ENCODE measurements around the gene D2HGDH. TPM values are rescaled to one million over a fixed set of nuclear protein-coding genes. Genes with fewer than 3 reads are reported as not detected.
"Not testable (repeated sequence)": the region's sequence is repeated elsewhere in the genome, so short reads cannot be mapped to it uniquely, and the experiment has no call there.

D2HGDH gene
- total RNA-seq, 1 experiment from 2014 or later = 131 TPM

DNA sequence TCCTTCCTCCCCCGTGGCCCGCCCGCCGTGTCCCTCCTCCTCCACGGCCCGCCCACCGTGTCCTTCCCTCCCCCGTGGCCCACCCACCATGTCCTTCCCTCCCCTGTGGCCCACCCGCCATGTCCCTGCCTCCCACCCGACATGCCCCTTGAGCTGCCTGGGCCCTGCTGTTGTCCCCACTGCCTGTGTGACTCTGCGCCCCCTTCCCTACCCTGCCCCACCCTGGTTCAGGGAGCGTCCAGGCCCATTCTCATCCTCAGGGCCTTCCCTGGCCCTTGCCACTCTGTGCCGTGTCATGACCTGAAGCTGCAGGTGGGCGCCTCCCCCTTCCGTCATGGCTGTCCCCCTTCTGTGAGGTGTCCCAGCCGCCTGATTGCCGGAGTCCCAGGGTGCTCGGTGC, 20.7 kb downstream of the D2HGDH start:
- Histone ChIP-seq H2AFZ (no peak overlapping the region), H4K20me1 (ENCODE audit: insufficient read depth) (peaks cover 10% of the 10 kb centered on the region; the same call in 1 of the 2 replicates), H3K4me3 (no peak overlapping the region), H3K79me2 (ENCODE audit: low read depth) (no peaks in the 10 kb centered on the region), H3K4me2 (no peak overlapping the region), H3K9me2 (ENCODE audit: insufficient read depth) (no peaks in the 10 kb centered on the region), H3K9me3 (ENCODE audit: insufficient read depth, low read depth) (no peaks in the 10 kb centered on the region), H3K27me3 (ENCODE audit: insufficient read depth, low read depth) (no peaks in the 10 kb centered on the region), H3K27ac (no peak overlapping the region), H3F3A (ENCODE audit: insufficient read depth, low read depth) (peaks cover 15% of the 10 kb centered on the region; the same call in 1 of the 2 replicates), H3K4me1 (replicated peaks; ENCODE audit: insufficient read depth) (no peaks in the 10 kb centered on the region), H3K36me3 (ENCODE audit: low read depth) (peaks cover 17% of the 10 kb centered on the region)
- intact Hi-C loops (cut with micrococcal nuclease; ENCODE audit: unreplicated experiment) = no loop called here
- no TSS peak for BruUV-seq (replicated peaks)
- TF ChIP-seq, protein P1, sequence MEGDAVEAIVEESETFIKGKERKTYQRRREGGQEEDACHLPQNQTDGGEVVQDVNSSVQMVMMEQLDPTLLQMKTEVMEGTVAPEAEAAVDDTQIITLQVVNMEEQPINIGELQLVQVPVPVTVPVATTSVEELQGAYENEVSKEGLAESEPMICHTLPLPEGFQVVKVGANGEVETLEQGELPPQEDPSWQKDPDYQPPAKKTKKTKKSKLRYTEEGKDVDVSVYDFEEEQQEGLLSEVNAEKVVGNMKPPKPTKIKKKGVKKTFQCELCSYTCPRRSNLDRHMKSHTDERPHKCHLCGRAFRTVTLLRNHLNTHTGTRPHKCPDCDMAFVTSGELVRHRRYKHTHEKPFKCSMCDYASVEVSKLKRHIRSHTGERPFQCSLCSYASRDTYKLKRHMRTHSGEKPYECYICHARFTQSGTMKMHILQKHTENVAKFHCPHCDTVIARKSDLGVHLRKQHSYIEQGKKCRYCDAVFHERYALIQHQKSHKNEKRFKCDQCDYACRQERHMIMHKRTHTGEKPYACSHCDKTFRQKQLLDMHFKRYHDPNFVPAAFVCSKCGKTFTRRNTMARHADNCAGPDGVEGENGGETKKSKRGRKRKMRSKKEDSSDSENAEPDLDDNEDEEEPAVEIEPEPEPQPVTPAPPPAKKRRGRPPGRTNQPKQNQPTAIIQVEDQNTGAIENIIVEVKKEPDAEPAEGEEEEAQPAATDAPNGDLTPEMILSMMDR (conservative IDR thresholded peaks at IDR 0.05) = no peak
- TF ChIP-seq EZH2 (IDR thresholded peaks at IDR 0.05; ENCODE audit: low read depth) = no peak
- ChIA-PET POLR2A (ENCODE audit: unreplicated experiment) (no interaction called here), CTCF (no interaction called here)
- no peak for DNase-seq

DNA sequence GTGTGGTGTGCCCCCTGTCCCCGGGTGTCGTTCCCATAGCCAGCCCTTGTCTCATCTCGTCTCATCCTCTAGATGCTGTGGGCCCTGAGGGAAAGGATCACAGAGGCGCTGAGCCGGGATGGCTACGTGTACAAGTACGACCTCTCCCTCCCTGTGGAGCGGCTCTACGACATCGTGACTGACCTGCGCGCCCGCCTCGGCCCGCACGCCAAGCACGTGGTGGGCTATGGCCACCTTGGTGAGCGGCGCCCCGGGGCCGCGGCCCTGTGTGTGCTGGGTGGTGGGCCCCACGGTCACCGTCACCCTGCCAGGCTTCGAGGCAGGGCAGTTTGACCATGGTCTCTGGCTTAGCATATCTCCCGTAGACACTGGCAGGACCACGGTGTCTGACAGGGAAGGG, 21.3 kb downstream of the D2HGDH start:
- Histone ChIP-seq H2AFZ (no peak overlapping the region), H3K4me1 (replicated peaks; ENCODE audit: insufficient read depth) (no peaks in the 10 kb centered on the region), H3K27me3 (ENCODE audit: insufficient read depth, low read depth) (no peaks in the 10 kb centered on the region), H3K79me2 (ENCODE audit: low read depth) (no peaks in the 10 kb centered on the region), H3K4me3 (no peak overlapping the region), H3K36me3 (ENCODE audit: low read depth) (peaks cover 17% of the 10 kb centered on the region), H3K9me3 (ENCODE audit: insufficient read depth, low read depth) (no peaks in the 10 kb centered on the region), H4K20me1 (ENCODE audit: insufficient read depth) (peaks cover 10% of the 10 kb centered on the region; the same call in 1 of the 2 replicates), H3K4me2 (no peak overlapping the region), H3F3A (ENCODE audit: insufficient read depth, low read depth) (peaks cover 15% of the 10 kb centered on the region; the same call in 1 of the 2 replicates), H3K9me2 (ENCODE audit: insufficient read depth) (no peaks in the 10 kb centered on the region), H3K27ac (no peak overlapping the region)
- CTCF ChIA-PET = no interaction called here
- no TSS peak for BruUV-seq (replicated peaks)
- no peak for DNase-seq
- POLR2A ChIA-PET (ENCODE audit: unreplicated experiment) = no interaction called here
- no peak for TF ChIP-seq EZH2 (IDR thresholded peaks at IDR 0.05; ENCODE audit: low read depth)
- TF ChIP-seq, protein P1 (conservative IDR thresholded peaks at IDR 0.05) = no peak
- intact Hi-C loops (cut with micrococcal nuclease; ENCODE audit: unreplicated experiment) = no loop called here

DNA sequence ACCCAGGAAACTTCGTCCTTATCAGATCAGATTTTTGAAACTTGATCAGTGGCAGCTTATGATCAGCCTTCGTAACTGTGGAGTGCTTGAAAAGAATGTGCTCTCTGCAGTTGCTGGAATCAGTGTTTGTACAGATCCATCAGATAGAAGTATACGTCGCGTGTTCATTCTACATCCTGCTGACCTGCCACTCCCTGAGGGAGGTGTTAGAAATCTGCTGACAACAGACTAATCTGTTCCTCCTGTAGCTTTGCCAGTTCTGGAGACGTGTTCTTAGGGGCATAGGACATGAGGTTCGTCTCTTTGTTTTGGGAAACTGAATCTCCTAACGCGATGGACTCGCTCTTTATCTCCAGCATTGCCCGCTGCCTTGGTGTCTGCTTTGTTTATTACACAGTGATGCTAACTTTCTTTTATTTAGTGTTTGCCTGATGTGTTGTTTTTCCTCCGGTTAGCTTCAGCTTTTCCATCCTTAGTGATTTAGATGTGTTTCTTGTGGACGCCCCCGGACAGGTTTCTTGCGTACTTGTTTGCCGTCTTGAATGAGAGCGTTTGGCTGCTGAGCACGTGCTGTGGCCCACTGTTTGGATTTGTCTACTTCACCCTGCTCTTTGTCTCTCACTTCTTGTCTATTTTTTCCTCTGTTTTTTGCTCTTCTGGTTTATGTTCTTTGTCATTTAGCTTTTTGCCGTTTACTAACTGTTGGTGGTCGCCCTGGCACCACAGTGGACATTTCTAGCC, 24.8 kb downstream of the D2HGDH start:
- Histone ChIP-seq H3K79me2 (ENCODE audit: low read depth) (no peaks in the 10 kb centered on the region), H3K27me3 (ENCODE audit: insufficient read depth, low read depth) (no peaks in the 10 kb centered on the region), H3K4me3 (no peak overlapping the region), H4K20me1 (ENCODE audit: insufficient read depth) (peaks cover 32% of the 10 kb centered on the region), H2AFZ (no peak overlapping the region), H3K4me1 (replicated peaks; ENCODE audit: insufficient read depth) (no peaks in the 10 kb centered on the region), H3K36me3 (ENCODE audit: low read depth) (peaks cover 17% of the 10 kb centered on the region), H3K4me2 (no peak overlapping the region), H3F3A (ENCODE audit: insufficient read depth, low read depth) (peaks cover 15% of the 10 kb centered on the region; the same call in 1 of the 2 replicates), H3K27ac (no peak overlapping the region), H3K9me2 (ENCODE audit: insufficient read depth) (no peaks in the 10 kb centered on the region), H3K9me3 (ENCODE audit: insufficient read depth, low read depth) (no peaks in the 10 kb centered on the region)
- no peak for DNase-seq
- no TSS peak for BruUV-seq (replicated peaks)
- intact Hi-C loops (cut with micrococcal nuclease; ENCODE audit: unreplicated experiment) = no loop called here
- CTCF ChIA-PET = no interaction called here
- POLR2A ChIA-PET (ENCODE audit: unreplicated experiment) = no interaction called here
- TF ChIP-seq EZH2 (IDR thresholded peaks at IDR 0.05; ENCODE audit: low read depth) = no peak

DNA sequence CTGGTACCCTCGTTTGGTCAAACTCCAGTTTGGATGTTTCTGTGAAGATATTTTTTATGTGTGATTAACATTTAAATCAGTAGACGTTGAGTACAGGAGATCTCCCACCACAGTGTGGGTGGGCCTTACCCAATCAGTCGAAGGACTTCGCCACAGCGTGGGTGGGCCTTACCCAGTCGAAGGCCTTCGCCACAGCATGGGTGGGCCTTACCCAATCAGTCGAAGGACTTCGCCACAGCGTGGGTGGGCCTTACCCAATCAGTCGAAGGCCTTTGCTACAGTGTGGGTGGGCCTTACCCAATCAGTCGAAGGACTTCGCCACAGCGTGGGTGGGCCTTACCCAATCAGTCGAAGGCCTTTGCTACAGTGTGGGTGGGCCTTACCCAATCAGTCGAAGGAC, 25.5 kb downstream of the D2HGDH start:
- H3K9me3 ChIP-seq (ENCODE audit: insufficient read depth, low read depth); DNase-seq; H2AFZ ChIP-seq; CTCF ChIA-PET; H3K4me2 ChIP-seq; H3K27me3 ChIP-seq (ENCODE audit: insufficient read depth, low read depth); intact Hi-C loops (cut with micrococcal nuclease; ENCODE audit: unreplicated experiment); BruUV-seq (replicated peaks); H3K27ac ChIP-seq; H3K4me1 ChIP-seq (replicated peaks; ENCODE audit: insufficient read depth); H3K4me3 ChIP-seq; H3K79me2 ChIP-seq (ENCODE audit: low read depth); POLR2A ChIA-PET (ENCODE audit: unreplicated experiment); H3K9me2 ChIP-seq (ENCODE audit: insufficient read depth): not testable (repeated sequence)
- Histone ChIP-seq H3K36me3 (ENCODE audit: low read depth) (peaks cover 17% of the 10 kb centered on the region), H3F3A (ENCODE audit: insufficient read depth, low read depth) (peaks cover 15% of the 10 kb centered on the region; the same call in 1 of the 2 replicates), H4K20me1 (ENCODE audit: insufficient read depth) (peaks cover 32% of the 10 kb centered on the region)
